GM19324 (cell line): ENCODE results near the gene COA5.

Experiments used
- ATAC-seq: cut with Tn5 transposase; IDR thresholded peaks from one replicate; pipeline ENCODE4 v1.9.1; 2021; ENCODE audit warnings: mild to moderate bottlenecking, moderate library complexity; ENCODE audit not compliant: unreplicated experiment, low FRiP score

The COA5 gene, protein sequence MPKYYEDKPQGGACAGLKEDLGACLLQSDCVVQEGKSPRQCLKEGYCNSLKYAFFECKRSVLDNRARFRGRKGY

DNA sequence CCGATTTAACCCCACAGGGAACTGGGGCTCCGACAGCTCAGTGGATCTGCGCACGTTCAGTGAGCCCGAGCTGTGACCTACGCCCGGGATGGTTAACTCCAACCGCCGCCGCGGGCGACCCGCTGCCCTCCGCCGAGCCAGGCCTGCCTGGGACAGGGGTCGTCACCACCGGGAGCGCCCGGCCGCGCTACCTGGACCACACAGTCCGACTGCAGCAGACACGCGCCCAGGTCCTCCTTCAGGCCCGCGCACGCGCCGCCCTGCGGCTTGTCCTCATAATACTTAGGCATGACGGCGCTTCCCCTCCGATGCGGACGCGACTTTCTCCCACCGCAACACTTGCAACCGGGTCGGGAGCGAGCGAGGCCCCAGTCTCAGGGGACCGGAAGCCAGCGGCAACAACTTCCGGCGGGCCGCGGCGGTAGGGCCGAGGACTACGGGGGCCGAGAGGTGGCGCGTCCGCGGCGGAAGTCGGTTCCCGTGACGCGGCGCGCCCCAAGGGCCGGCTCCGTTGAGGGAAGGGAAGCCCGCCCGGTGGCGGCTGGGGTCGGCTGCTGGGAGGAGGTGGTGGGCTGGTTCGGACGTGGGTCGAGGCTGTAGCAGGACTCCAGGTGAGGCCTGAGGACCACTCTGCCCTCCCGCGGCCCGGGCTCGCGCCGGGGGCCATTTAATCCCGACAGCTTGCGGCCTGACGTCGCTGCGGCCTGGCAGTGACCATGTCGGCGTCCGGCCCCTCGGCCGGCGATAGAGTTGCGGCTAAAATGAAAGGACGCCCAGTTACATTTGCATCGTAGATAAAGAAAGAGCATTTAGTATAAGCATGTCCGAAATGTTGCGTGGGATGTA is at the start of gene COA5, which contains the start of gene UNC50:
COA5 (minus strand) TSS at position 397 of the 846 bp plus-strand sequence; CDS start at position 290, 107 bp downstream.
UNC50 (plus strand) TSS at position 474 of the 846 bp plus-strand sequence. CDS start 1,171 bp downstream, outside the sequence.
- ATAC-seq = peak; percentile 94

DNA sequence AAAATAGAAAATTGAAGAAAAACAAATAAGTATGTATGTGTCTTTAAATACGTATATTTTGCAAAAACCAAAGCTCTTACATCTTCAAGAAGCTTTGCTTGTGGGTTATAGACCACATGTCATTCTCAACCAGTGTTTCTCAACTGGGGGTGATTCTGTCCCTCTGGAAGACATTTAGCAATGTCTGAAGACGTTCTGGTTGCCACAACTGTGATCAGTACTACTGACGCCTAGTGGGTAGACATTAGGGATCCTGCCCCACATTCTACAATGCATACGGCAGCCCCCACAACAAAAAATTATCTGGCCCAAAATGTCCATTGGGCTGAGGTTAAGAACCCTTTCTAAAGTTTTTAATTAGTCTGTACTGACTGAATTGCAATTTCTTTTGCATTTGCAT is 48.5 kb upstream of the COA5 start:
- no peak for ATAC-seq

GRCh38 chr2:98654699-98655495 is 46.6 kb upstream of the COA5 start:
- ATAC-seq = no peak

- ATAC-seq = no peak
Measured at GRCh38 chr2:98650998-98651397, 42.7 kb upstream of the COA5 start.

DNA sequence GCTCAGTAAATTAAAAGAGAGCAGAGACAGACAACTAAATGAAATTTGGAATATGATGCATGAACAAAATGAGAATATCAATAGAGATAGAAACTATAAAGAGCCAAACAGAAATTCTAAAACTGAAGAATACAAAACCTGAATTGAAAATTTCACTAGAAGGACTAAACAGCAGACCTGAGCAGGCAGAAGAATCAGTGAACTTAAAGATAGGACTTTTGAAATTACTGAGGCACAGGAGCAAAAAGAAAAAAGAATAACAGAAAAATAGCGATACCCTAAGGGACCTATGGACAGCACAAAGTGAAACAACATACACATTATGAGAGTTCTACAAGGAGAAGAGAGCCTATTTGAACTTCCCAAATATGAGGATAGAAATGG is 41.7 kb upstream of the COA5 start:
- ATAC-seq = no peak

GRCh38 chr2:98649135-98649991 is 41.1 kb upstream of the COA5 start:
- ATAC-seq = peak; percentile 77

- no peak for ATAC-seq
Measured at GRCh38 chr2:98648451-98648850, 40.1 kb upstream of the COA5 start.

- ATAC-seq = no peak
Measured at GRCh38 chr2:98647636-98648035, 39.3 kb upstream of the COA5 start.

GRCh38 chr2:98643496-98644100 is 35.3 kb upstream of the COA5 start:
- no peak for ATAC-seq

DNA sequence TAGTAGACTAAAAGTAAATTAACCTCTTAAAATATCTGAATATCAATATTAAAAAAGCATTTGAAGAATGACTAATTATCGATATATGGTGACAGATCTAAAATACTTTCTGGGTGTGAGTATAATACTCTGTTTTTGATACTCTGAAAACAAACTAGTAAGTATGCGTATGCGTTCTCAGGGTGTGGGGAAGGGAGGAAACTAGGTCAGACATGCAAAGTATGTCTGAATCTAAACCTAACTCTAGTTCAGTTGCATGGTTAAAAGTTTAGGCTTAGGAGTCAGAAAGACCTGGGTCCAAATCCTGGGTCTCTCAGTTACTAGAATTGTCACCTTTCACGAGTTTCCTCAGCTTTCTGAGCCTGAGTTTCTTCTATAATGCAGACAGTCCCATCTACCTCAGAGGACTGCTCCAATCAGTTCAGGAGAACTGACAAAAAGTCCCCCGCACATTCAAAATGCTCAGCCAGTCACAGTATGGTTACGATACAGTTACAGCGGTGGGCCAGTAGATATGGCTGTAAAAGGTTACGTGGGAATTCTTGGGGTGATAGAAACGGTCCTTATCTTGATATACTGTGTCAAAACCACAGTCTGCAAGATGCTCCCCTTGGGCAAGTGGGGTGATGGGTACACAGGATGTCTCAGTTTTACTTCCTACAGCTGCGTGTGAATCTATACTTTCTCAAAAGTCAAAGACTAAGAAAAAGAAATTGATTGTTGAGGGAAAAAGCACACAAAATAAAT is 29.3 kb upstream of the COA5 start:
- ATAC-seq = peak; percentile 63

GRCh38 chr2:98634406-98635092 is 26.2 kb upstream of the COA5 start:
- no peak for ATAC-seq

GRCh38 chr2:98632351-98632750 is 24.0 kb upstream of the COA5 start:
- no peak for ATAC-seq

DNA sequence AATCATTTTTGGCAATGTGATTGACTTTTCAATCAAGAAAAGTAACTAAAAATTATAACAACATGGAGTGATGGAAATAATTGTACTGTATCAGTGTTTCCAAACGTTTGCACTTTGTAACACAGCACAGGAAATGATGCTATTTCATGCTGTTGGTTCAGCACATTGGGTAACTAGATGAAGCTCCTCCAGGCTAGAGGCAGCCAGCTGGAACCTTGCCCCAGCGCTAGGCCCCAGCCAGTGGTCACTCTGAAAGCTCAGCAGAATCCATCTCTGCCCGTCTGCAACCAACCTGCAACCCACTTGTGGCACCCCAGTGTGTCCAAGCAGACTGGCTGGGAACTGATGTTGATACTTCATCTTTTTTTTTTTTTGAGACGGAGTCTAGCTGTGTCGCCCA is 15.3 kb upstream of the COA5 start:
- ATAC-seq = no peak

DNA sequence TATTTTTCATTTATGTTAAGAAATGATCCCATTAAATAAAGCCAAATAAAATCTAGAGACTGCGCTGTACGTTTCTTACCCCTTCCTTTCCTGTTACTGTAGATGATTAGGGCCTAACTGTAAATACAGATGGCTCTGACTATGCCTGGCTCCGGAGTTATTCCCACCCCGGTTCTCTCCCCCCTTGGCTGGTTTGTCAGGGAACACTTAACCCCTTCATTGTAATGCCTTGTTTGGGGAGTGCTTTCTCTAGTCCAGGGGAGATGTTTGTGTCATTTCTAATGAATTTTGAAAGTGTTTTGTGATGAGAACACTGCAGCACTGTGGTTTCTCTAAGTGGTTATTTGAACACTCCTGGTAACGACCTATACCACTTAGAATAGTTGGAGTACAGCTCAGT is 8.8 kb upstream of the COA5 start:
- ATAC-seq = no peak

DNA sequence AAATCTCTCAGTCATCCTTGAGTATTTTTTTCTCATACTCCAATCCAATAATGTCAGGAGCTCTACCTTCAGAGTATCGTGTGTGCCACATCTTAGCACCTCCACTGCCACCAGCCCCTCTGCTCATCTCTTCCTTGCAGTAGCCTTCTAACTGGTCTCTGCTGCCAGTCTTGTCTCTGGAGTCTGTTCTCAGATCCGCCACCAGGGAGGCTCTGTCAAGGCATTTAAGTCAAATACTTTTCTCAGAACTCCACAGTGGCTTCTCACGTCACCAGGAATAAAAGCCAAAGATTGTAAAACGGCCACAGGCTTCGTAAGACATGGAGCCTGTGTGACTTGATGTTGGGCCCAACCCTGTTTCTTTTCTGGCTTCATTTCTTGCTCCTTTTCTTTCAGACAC is 7.2 kb upstream of the COA5 start:
- ATAC-seq = no peak

- ATAC-seq = no peak
Measured at GRCh38 chr2:98614024-98614739, 5.9 kb upstream of the COA5 start.

- peak; percentile 8 for ATAC-seq
Measured at GRCh38 chr2:98608962-98609604, 771 bp upstream of the COA5 start.

DNA sequence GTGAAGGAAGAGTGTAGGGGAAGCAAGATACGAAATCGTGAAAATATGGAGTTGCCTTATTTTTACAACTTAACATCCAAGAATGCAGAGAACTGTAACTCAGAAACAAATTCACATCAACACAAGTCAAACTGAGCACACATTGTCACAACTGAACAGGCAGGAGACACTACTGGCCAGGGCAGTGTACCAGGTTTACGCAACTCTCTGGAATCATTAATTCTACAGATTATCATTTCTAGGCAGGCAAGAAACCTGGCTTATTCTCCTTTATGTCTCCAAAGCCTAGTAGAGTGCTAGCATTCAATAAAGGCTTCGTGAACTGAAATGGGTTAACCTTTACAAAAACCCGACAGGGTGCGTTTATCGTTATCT is 584 bp downstream of the COA5 start:
- ATAC-seq = no peak
